SU-DHL-6 (cell line): ENCODE measurements around the gene SLC25A39.
"Not testable (repeated sequence)": the region's sequence is repeated elsewhere in the genome, so short reads cannot be mapped to it uniquely, and the experiment has no call there.

ENCODE experiments used
- EZH2phosphoT487 ChIP-seq: fragments of 200-600 bp; sonication (generic), shearing (Covaris generic); conservative IDR thresholded peaks from 2 replicates; pipeline ENCODE4 v1.6.1; 2018; ENCODE audit warnings: mild to moderate bottlenecking, antibody characterized with exemption, low read length, moderate library complexity, mixed read lengths
- TF ChIP-seq, protein P1 (sequence below): fragments of 200-600 bp; sonication (generic); IDR thresholded peaks from one replicate; pipeline ENCODE4 v1.5.1; 2017; ENCODE audit warnings: antibody characterized with exemption, mild to moderate bottlenecking, low read length, moderate library complexity; ENCODE audit not compliant: insufficient read depth, poor library complexity, severe bottlenecking

DNA sequence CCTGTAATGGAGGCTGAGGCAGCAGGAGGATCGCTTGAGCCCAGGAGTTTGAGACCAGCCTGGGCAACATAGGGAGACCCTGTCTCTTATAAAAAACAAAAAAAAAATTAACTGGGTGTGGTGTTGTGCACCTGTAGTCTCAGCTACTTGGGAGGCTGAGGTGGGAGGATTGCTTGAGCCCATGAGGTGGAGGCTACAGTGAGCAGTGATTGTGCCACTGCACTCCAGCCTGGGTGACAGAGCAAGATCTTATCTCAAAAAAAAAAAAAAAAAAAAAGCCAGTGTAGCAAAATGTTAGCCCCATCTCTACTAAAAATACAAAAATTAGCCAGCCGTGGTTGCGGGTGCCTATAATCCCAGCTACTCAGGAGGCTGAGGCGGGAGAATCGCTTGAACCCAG, 5.6 kb upstream of the SLC25A39 start:
- TF ChIP-seq, protein P1, sequence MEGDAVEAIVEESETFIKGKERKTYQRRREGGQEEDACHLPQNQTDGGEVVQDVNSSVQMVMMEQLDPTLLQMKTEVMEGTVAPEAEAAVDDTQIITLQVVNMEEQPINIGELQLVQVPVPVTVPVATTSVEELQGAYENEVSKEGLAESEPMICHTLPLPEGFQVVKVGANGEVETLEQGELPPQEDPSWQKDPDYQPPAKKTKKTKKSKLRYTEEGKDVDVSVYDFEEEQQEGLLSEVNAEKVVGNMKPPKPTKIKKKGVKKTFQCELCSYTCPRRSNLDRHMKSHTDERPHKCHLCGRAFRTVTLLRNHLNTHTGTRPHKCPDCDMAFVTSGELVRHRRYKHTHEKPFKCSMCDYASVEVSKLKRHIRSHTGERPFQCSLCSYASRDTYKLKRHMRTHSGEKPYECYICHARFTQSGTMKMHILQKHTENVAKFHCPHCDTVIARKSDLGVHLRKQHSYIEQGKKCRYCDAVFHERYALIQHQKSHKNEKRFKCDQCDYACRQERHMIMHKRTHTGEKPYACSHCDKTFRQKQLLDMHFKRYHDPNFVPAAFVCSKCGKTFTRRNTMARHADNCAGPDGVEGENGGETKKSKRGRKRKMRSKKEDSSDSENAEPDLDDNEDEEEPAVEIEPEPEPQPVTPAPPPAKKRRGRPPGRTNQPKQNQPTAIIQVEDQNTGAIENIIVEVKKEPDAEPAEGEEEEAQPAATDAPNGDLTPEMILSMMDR, result not testable (repeated sequence)
- not testable (repeated sequence) for TF ChIP-seq EZH2phosphoT487
